ENCODE measurements around the gene MFGE8.

MFGE8 gene

GRCh38 chr15:88888719-88889118 is 24.5 kb downstream of the MFGE8 start:
- Histone ChIP-seq H3K27me3 (ENCODE audit: insufficient read depth, low read depth) (no peaks in the 10 kb centered on the region), H3K36me3 (ENCODE audit: insufficient read depth) (no peaks in the 10 kb centered on the region), H3K9ac (no peak overlapping the region), H3K4me1 (ENCODE audit: low read depth, poor library complexity, severe bottlenecking) (no peaks in the 10 kb centered on the region), H2AFZ (ENCODE audit: low read depth) (no peak overlapping the region), H3K79me2 (ENCODE audit: insufficient read depth, low read depth) (no peaks in the 10 kb centered on the region), H4K20me1 (ENCODE audit: insufficient read depth) (no peaks in the 10 kb centered on the region), H3K27ac (no peak overlapping the region), H3K4me3 (IDR thresholded peaks at IDR 0.05; ENCODE audit: insufficient read depth, low read depth, low read length) (no peak overlapping the region), H3K4me2 (no peak overlapping the region)
- no peak for TF ChIP-seq CTCF (conservative IDR thresholded peaks at IDR 0.05; ENCODE audit: low read depth, low read length)

- H2AFZ ChIP-seq (ENCODE audit: low read depth), result no peak overlapping the region
- H3K27ac ChIP-seq, result no peak overlapping the region
- no peaks in the 10 kb centered on the region for H4K20me1 ChIP-seq (ENCODE audit: insufficient read depth)
- no peak overlapping the region for H3K4me3 ChIP-seq (IDR thresholded peaks at IDR 0.05; ENCODE audit: insufficient read depth, low read depth, low read length)
- no peak overlapping the region for H3K9ac ChIP-seq
- H3K79me2 ChIP-seq (ENCODE audit: insufficient read depth, low read depth), result no peaks in the 10 kb centered on the region
- no peak for TF ChIP-seq CTCF (conservative IDR thresholded peaks at IDR 0.05; ENCODE audit: low read depth, low read length)
- H3K27me3 ChIP-seq (ENCODE audit: insufficient read depth, low read depth), result no peaks in the 10 kb centered on the region
- H3K4me1 ChIP-seq (ENCODE audit: low read depth, poor library complexity, severe bottlenecking), result no peaks in the 10 kb centered on the region
- no peaks in the 10 kb centered on the region for H3K36me3 ChIP-seq (ENCODE audit: insufficient read depth)
- no peak overlapping the region for H3K4me2 ChIP-seq
These were observed 26.1 kb downstream of the MFGE8 start for GRCh38 chr15:88887068-88887580.

GRCh38 chr15:88882785-88883184 is 30.4 kb downstream of the MFGE8 start:
- Histone ChIP-seq H3K27ac (no peak overlapping the region), H3K9ac (no peak overlapping the region), H2AFZ (ENCODE audit: low read depth) (no peak overlapping the region), H3K4me1 (ENCODE audit: low read depth, poor library complexity, severe bottlenecking) (no peaks in the 10 kb centered on the region), H4K20me1 (ENCODE audit: insufficient read depth) (no peaks in the 10 kb centered on the region), H3K4me2 (no peak overlapping the region), H3K79me2 (ENCODE audit: insufficient read depth, low read depth) (no peaks in the 10 kb centered on the region), H3K27me3 (ENCODE audit: insufficient read depth, low read depth) (no peaks in the 10 kb centered on the region), H3K36me3 (ENCODE audit: insufficient read depth) (no peaks in the 10 kb centered on the region), H3K4me3 (IDR thresholded peaks at IDR 0.05; ENCODE audit: insufficient read depth, low read depth, low read length) (no peak overlapping the region)
- TF ChIP-seq CTCF (conservative IDR thresholded peaks at IDR 0.05; ENCODE audit: low read depth, low read length), result no peak

GRCh38 chr15:88881775-88882174 is 31.4 kb downstream of the MFGE8 start:
- no peaks in the 10 kb centered on the region for H3K4me1 ChIP-seq (ENCODE audit: low read depth, poor library complexity, severe bottlenecking)
- H3K4me2 ChIP-seq, result no peak overlapping the region
- TF ChIP-seq CTCF (conservative IDR thresholded peaks at IDR 0.05; ENCODE audit: low read depth, low read length), result no peak
- no peaks in the 10 kb centered on the region for H3K27me3 ChIP-seq (ENCODE audit: insufficient read depth, low read depth)
- no peak overlapping the region for H3K4me3 ChIP-seq (IDR thresholded peaks at IDR 0.05; ENCODE audit: insufficient read depth, low read depth, low read length)
- H3K9ac ChIP-seq, result no peak overlapping the region
- no peak overlapping the region for H2AFZ ChIP-seq (ENCODE audit: low read depth)
- H3K36me3 ChIP-seq (ENCODE audit: insufficient read depth), result no peaks in the 10 kb centered on the region
- H3K79me2 ChIP-seq (ENCODE audit: insufficient read depth, low read depth), result no peaks in the 10 kb centered on the region
- H3K27ac ChIP-seq, result no peak overlapping the region
- H4K20me1 ChIP-seq (ENCODE audit: insufficient read depth), result no peaks in the 10 kb centered on the region
